Frontal cortex (tissue), 4 donors: Measurements from ENCODE around the gene TMEM190. TPM values are rescaled to one million over a fixed set of nuclear protein-coding genes. Genes with fewer than 3 reads are reported as not detected.
A peak's percentile ranks its signal among the peaks of the same experiment; 100 is the strongest.
"Not testable (repeated sequence)": the region's sequence is repeated elsewhere in the genome, so short reads cannot be mapped to it uniquely, and the experiment has no call there.

Source experiments
- DNase-seq, 2 donors: peaks; one replicate each; pipeline ENCODE4 v3.0.0; 2012; ENCODE audit warnings: low spot score in 2 of 2
- FAIRE-seq: peaks from 2 replicates; lab custom pipeline; 2012; peaks lifted over from hg19 to GRCh38; lab: Jason Lieb, UNC
- total RNA-seq: library from RNA; depleted of rRNA; stranded (reverse); fragments of >200 nt; gene quantifications from one replicate; pipeline ENCODE4 v1.2.3, GENCODE V29; 2014
- donor health status: control.
- donor health status: control.
- donor health status: control.

The TMEM190 gene
- not detected for total RNA-seq

GRCh38 chr19:55376241-55376933 lies at the start of gene TMEM190:
TSS of gene TMEM190 (plus strand) at chr19:55376826. CDS start at chr19:55376854, 28 bp downstream.
- no peak for DNase-seq
- FAIRE-seq = no peak

GRCh38 chr19:55328774-55329318 lies 47.8 kb upstream of the TMEM190 start:
- DNase-seq, FAIRE-seq: not testable (repeated sequence)

GRCh38 chr19:55329791-55330190 lies 46.8 kb upstream of the TMEM190 start:
- not testable (repeated sequence) for DNase-seq, FAIRE-seq

- FAIRE-seq (no peak), DNase-seq (no peak)
Observed at GRCh38 chr19:55333870-55334269, 42.8 kb upstream of the TMEM190 start.

- FAIRE-seq = no peak
- no peak for DNase-seq
Observed at GRCh38 chr19:55336101-55336500, 40.5 kb upstream of the TMEM190 start.

GRCh38 chr19:55339105-55339888 lies 37.3 kb upstream of the TMEM190 start, which contains the start of gene KMT5C:
TSS of gene KMT5C (plus strand) at chr19:55339876. CDS start at chr19:55341937, 2,061 bp downstream.
- peak; percentile 98 for DNase-seq
- FAIRE-seq = peak; percentile 99

- FAIRE-seq (no peak), DNase-seq (peak in 1 of 2 donors; percentile 40)
Observed at GRCh38 chr19:55339889-55340783, 36.5 kb upstream of the TMEM190 start.

- FAIRE-seq = no peak
- DNase-seq = peak in 1 of 2 donors; percentile 42
Observed at GRCh38 chr19:55340784-55341147, 35.9 kb upstream of the TMEM190 start.

- DNase-seq (peak; percentile 80 to 91), FAIRE-seq (no peak)
Observed at GRCh38 chr19:55341171-55341588, 35.4 kb upstream of the TMEM190 start.

GRCh38 chr19:55341595-55342531 lies 34.8 kb upstream of the TMEM190 start:
- DNase-seq = peak in 1 of 2 donors; percentile 36

GRCh38 chr19:55344444-55344843 lies 32.2 kb upstream of the TMEM190 start:
- FAIRE-seq = no peak
- DNase-seq = peak in 1 of 2 donors; percentile 65

More at GRCh38 chr19:55341595-55342531, 34.8 kb upstream of the TMEM190 start:
- FAIRE-seq = no peak

- DNase-seq = no peak
- FAIRE-seq = no peak
Observed at GRCh38 chr19:55345101-55345817, 31.4 kb upstream of the TMEM190 start.

GRCh38 chr19:55345818-55346724 lies 30.6 kb upstream of the TMEM190 start:
- FAIRE-seq (no peak), DNase-seq (no peak)

- DNase-seq = no peak
- FAIRE-seq = no peak
Observed at GRCh38 chr19:55346725-55347441, 29.7 kb upstream of the TMEM190 start.

- DNase-seq = no peak
- FAIRE-seq = no peak
Observed at GRCh38 chr19:55347442-55348009, 29.1 kb upstream of the TMEM190 start.
